Measurements from ENCODE around the gene KCNJ18.
"Not testable (repeated sequence)": the region's sequence is repeated elsewhere in the genome, so short reads cannot be mapped to it uniquely, and the experiment has no call there.

Gene KCNJ18

GRCh38 chr17:21724216-21725006 is 32.1 kb downstream of the KCNJ18 start:
- DNase-seq (ENCODE audit: low spot score), result not testable (repeated sequence)

- not testable (repeated sequence) for DNase-seq (ENCODE audit: low spot score)
These were observed 38.8 kb downstream of the KCNJ18 start for GRCh38 chr17:21731076-21731475.

GRCh38 chr17:21733931-21734330 is 41.6 kb downstream of the KCNJ18 start:
- not testable (repeated sequence) for DNase-seq (ENCODE audit: low spot score)

GRCh38 chr17:21735814-21736213 is 43.5 kb downstream of the KCNJ18 start:
- not testable (repeated sequence) for DNase-seq (ENCODE audit: low spot score)

GRCh38 chr17:21737015-21737580 is 44.8 kb downstream of the KCNJ18 start:
- not testable (repeated sequence) for DNase-seq (ENCODE audit: low spot score)

- not testable (repeated sequence) for DNase-seq (ENCODE audit: low spot score)
These were observed 45.9 kb downstream of the KCNJ18 start for GRCh38 chr17:21738241-21738640.

GRCh38 chr17:21738877-21739474 is 46.7 kb downstream of the KCNJ18 start:
- not testable (repeated sequence) for DNase-seq (ENCODE audit: low spot score)

GRCh38 chr17:21739485-21739884 is 47.2 kb downstream of the KCNJ18 start:
- DNase-seq (ENCODE audit: low spot score), result not testable (repeated sequence)

GRCh38 chr17:21740836-21741235 is 48.5 kb downstream of the KCNJ18 start:
- not testable (repeated sequence) for DNase-seq (ENCODE audit: low spot score)

GRCh38 chr17:21741520-21741919 is 49.2 kb downstream of the KCNJ18 start:
- not testable (repeated sequence) for DNase-seq (ENCODE audit: low spot score)

- DNase-seq (ENCODE audit: low spot score), result no peak
These were observed 50.0 kb downstream of the KCNJ18 start for GRCh38 chr17:21742326-21742725.

GRCh38 chr17:21744151-21744550 is 51.8 kb downstream of the KCNJ18 start:
- DNase-seq (ENCODE audit: low spot score), result not testable (repeated sequence)

GRCh38 chr17:21744621-21745020 is 52.3 kb downstream of the KCNJ18 start:
- DNase-seq (ENCODE audit: low spot score), result not testable (repeated sequence)

GRCh38 chr17:21745385-21746054 is 53.2 kb downstream of the KCNJ18 start:
- not testable (repeated sequence) for DNase-seq (ENCODE audit: low spot score)

GRCh38 chr17:21746415-21746814 is 54.1 kb downstream of the KCNJ18 start:
- DNase-seq (ENCODE audit: low spot score), result not testable (repeated sequence)

- not testable (repeated sequence) for DNase-seq (ENCODE audit: low spot score)
These were observed 55.0 kb downstream of the KCNJ18 start for GRCh38 chr17:21747195-21747915.

- not testable (repeated sequence) for DNase-seq (ENCODE audit: low spot score)
These were observed 56.4 kb downstream of the KCNJ18 start for GRCh38 chr17:21748686-21749085.

GRCh38 chr17:21749696-21750531 is 57.6 kb downstream of the KCNJ18 start:
- not testable (repeated sequence) for DNase-seq (ENCODE audit: low spot score)

GRCh38 chr17:21751111-21751510 is 58.8 kb downstream of the KCNJ18 start:
- not testable (repeated sequence) for DNase-seq (ENCODE audit: low spot score)

Measured in kidney capillary endothelial cell (primary cell).